HUES48 (cell line): ENCODE measurements around the gene UTP20.

Source experiments
- H3K27ac ChIP-seq: one replicate; pipeline ENCODE4 v1.7.0; 2013; ENCODE audit warnings: low read depth, low read length, inconsistent platforms
- H3K27me3 ChIP-seq: 2 replicates; pipeline ENCODE4 v1.6.1; 2013; ENCODE audit warnings: mild to moderate bottlenecking, low read length; ENCODE audit not compliant: control insufficient read depth, insufficient read depth
- H3K36me3 ChIP-seq: 2 replicates; pipeline ENCODE4 v1.6.1; 2013; ENCODE audit warnings: low read length; ENCODE audit not compliant: control insufficient read depth, insufficient read depth
- H3K4me1 ChIP-seq: 2 replicates; pipeline ENCODE4 v1.6.1; 2013; ENCODE audit warnings: mild to moderate bottlenecking, low read length; ENCODE audit not compliant: control insufficient read depth, insufficient read depth
- H3K4me3 ChIP-seq: 2 replicates; pipeline ENCODE4 v1.5.1; 2013; ENCODE audit warnings: mild to moderate bottlenecking, low read depth, low read length
- H3K9ac ChIP-seq: 2 replicates; pipeline ENCODE4 v1.6.1; 2013; ENCODE audit warnings: mild to moderate bottlenecking, low read depth, low read length, moderate library complexity
- H3K9me3 ChIP-seq: 2 replicates; pipeline ENCODE4 v1.6.1; 2013; ENCODE audit warnings: low read length; ENCODE audit not compliant: control insufficient read depth, insufficient read depth

Gene UTP20

DNA sequence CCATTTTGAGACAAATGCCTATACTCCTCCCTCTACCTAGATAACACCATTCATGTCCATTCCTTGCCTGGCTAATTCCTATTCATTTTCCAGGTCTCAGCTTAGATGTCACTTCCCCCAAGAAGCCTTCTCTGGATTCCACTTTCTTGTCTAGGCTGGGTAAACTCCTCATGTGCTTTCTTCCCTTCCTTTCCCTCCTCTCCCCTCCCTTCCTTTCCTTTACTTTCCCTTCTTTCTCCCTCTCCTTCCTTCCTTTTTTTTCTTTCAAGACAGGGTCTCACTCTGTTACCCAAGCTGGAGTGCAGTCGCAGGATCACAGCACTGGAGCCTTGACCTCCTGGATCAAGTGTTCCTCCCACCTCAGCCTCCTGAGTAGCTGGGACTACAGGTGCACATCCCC is 3.5 kb upstream of the UTP20 start:
- no peak overlapping the region for H3K27ac ChIP-seq
- no peaks in the 10 kb centered on the region for H3K27me3 ChIP-seq
- no peaks in the 10 kb centered on the region for H3K9me3 ChIP-seq
- H3K9ac ChIP-seq = no peak overlapping the region
- no peaks in the 10 kb centered on the region for H3K4me1 ChIP-seq
- H3K36me3 ChIP-seq = no peaks in the 10 kb centered on the region
- H3K4me3 ChIP-seq = no peak overlapping the region

DNA sequence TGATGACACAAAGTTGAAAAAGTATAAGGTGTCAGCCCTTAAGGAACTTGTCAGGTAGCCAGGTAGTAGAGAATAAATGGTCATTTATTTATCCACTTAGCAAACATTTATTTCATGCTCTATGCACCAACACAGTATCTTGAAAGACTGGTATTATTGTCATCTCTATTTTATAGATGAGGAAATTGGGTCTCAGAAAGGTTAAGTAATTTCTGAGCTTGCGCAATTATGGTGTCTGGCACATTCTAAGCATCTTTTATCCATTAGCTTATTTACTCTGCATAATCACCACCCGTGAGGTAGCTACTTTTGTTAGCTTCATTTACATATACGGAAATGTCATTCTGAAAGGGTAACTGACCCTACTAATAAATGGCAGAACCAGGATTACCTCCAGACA is 2.5 kb upstream of the UTP20 start:
- H3K36me3 ChIP-seq = peaks cover 8% of the 10 kb centered on the region
- H3K27me3 ChIP-seq = no peaks in the 10 kb centered on the region
- H3K9ac ChIP-seq = no peak overlapping the region
- no peaks in the 10 kb centered on the region for H3K4me1 ChIP-seq
- H3K27ac ChIP-seq = no peak overlapping the region
- H3K4me3 ChIP-seq = no peak overlapping the region
- H3K9me3 ChIP-seq = no peaks in the 10 kb centered on the region

DNA sequence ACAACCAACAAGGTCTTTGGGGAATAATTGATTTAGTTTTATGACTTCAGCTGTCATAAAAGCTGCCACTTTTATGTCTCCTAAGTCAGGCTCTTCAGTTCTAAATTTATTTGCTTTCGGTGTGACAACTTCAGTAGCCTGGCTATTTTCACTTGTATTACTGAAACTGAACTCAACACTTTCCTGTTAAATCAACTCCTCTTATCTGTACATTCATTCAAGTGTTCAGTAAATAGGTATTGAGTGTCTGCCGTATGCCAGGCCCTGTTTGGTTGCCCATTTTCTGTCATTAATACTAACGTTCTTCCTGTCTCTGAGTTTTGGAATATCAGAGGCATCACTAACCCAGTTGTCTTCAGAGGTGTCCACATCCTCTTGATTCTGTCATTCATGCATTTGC is 7.5 kb downstream of the UTP20 start:
- no peak overlapping the region for H3K9ac ChIP-seq
- H3K4me1 ChIP-seq = no peaks in the 10 kb centered on the region
- no peak overlapping the region for H3K4me3 ChIP-seq
- H3K27me3 ChIP-seq = no peaks in the 10 kb centered on the region
- no peaks in the 10 kb centered on the region for H3K9me3 ChIP-seq
- no peak overlapping the region for H3K27ac ChIP-seq
- peaks cover 97% of the 10 kb centered on the region for H3K36me3 ChIP-seq

DNA sequence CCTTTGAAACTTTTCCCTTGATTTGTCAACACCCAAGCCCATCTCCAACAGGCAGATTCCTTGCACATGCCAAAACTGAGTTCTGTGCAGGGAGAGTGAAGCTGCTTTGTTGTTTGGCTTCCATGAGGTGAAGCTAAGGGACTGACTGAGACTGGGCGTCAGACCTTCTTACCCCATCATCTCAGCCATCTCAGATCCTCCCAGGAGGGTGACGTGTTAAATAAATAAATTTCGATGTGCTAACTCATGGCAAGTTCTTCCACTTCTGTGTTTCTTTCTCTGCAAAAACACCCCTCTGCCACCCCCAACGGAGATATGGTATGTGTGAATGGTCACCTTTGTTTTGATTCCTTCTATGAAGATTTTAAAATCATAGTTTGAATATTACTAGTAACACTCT is 17.8 kb downstream of the UTP20 start:
- H3K9me3 ChIP-seq = no peaks in the 10 kb centered on the region
- peaks cover 90% of the 10 kb centered on the region for H3K36me3 ChIP-seq
- no peak overlapping the region for H3K4me3 ChIP-seq
- no peak overlapping the region for H3K27ac ChIP-seq
- no peak overlapping the region for H3K9ac ChIP-seq
- no peaks in the 10 kb centered on the region for H3K4me1 ChIP-seq
- H3K27me3 ChIP-seq = no peaks in the 10 kb centered on the region

DNA sequence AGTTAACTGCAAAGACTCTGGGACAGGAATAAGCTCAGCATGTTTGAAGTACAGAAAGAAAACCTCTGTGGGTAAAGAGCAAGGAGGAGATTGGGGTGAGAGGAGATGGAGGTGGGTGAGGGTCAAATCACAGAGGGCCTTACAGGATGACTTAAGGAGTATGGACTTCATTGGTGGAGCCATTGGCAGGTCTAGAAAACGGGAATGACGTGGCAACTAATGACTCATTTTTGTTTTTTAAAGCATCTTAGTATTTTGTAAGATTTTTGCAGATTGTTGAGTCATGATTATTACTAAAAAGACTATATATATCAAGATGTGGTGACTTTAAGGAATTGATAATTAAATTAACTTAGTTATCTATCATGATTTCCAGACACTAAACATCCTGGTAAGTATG is 18.5 kb downstream of the UTP20 start:
- Histone ChIP-seq H3K27ac (no peak overlapping the region), H3K4me1 (no peaks in the 10 kb centered on the region), H3K27me3 (no peaks in the 10 kb centered on the region), H3K4me3 (no peak overlapping the region), H3K36me3 (peaks cover 90% of the 10 kb centered on the region), H3K9ac (no peak overlapping the region), H3K9me3 (no peaks in the 10 kb centered on the region)

DNA sequence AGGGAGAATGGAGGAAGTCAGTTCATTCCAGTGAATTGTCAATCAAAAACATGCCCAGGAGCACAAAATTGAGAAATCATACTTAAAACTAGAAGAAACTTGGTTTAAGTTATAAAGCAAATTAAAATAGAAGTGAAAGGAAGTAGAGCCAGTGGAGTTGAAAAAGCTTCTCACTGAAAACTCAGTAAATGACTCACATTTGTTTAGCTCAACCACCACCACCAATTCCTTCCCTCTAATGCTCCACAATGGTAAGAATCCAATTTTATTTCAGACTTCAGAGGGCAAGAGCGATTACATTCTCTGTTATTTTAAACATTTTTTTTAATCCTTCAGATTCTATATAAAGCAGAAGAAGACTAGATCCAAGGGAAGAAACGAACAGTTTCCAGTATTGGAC is 19.4 kb downstream of the UTP20 start:
- H3K36me3 ChIP-seq = peaks cover 92% of the 10 kb centered on the region
- no peak overlapping the region for H3K9ac ChIP-seq
- H3K9me3 ChIP-seq = no peaks in the 10 kb centered on the region
- H3K27ac ChIP-seq = no peak overlapping the region
- H3K4me3 ChIP-seq = no peak overlapping the region
- H3K4me1 ChIP-seq = no peaks in the 10 kb centered on the region
- H3K27me3 ChIP-seq = no peaks in the 10 kb centered on the region

DNA sequence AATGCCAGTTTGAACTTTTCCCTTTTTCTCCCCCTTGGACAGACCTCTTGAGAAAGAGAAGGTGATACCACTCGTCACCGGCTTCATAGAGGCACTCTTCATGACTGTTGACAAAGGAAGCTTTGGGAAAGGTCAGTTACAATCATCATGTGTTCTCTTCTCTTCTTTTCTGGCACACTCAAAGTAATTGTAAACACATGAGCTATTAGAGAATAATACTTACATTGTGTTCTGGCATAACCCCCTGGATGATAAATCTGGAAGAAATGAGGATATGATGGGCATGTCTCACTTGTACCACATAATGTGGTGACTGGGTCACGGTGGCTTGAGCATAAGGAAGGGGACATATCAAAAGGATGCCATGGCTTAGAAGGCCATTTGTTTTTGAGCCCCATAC is 20.0 kb downstream of the UTP20 start:
- no peak overlapping the region for H3K27ac ChIP-seq
- H3K27me3 ChIP-seq = no peaks in the 10 kb centered on the region
- H3K36me3 ChIP-seq = peaks cover 92% of the 10 kb centered on the region

DNA sequence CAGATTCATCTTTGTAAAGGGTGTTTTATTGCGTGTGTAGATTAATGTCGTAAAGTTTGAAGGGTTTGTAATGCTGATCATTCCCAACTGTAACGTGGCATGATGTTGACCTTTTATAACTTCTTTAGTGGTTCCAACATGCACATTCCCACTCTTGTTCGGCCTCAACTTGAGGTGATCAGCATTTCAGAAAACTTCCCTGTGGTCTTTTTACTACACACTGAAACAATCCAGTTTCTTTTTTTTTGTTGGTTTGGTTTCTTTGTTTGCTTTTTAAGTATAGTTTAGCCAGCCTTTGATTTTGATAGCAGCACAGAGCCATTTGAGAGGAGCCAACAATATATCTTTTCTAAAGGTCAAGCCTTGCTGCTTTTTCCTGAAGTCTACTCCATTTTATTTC is 22.8 kb downstream of the UTP20 start:
- Histone ChIP-seq H3K9ac (no peak overlapping the region), H3K4me1 (no peaks in the 10 kb centered on the region), H3K9me3 (no peaks in the 10 kb centered on the region), H3K27me3 (no peaks in the 10 kb centered on the region), H3K27ac (no peak overlapping the region), H3K36me3 (peaks cover 96% of the 10 kb centered on the region), H3K4me3 (no peak overlapping the region)

More for the DNA sequence above, 20.0 kb downstream of the UTP20 start:
- H3K4me3 ChIP-seq = no peak overlapping the region
- no peaks in the 10 kb centered on the region for H3K4me1 ChIP-seq
- H3K9ac ChIP-seq = no peak overlapping the region
- no peaks in the 10 kb centered on the region for H3K9me3 ChIP-seq

DNA sequence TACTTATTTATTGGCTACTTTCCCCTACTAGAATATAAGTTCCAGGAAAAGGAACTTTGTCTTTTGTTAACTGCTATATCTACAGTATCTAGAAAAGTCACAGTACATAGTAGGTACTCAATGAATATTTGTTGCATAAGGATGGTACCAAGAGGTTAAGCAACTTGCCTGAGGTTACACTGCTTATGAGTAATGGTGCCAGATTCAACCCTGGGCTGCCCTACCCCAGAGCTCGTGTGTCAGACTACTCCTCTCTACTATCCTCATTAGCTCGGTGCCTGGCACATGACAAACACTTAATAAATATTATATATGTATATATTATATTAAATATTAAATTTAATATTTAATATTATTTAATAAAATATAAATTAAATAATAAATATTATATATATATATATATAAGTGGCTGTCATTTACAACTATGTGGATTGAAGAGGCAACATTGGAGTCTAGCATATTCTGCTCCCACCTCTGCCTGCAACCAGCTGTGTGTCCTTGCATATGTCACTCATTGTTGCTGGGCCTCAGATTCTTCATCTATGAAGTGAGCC is 25.4 kb downstream of the UTP20 start:
- Histone ChIP-seq H3K9me3 (no peaks in the 10 kb centered on the region), H3K27me3 (no peaks in the 10 kb centered on the region), H3K9ac (no peak overlapping the region), H3K27ac (no peak overlapping the region), H3K36me3 (peaks cover 96% of the 10 kb centered on the region), H3K4me1 (no peaks in the 10 kb centered on the region), H3K4me3 (no peak overlapping the region)

DNA sequence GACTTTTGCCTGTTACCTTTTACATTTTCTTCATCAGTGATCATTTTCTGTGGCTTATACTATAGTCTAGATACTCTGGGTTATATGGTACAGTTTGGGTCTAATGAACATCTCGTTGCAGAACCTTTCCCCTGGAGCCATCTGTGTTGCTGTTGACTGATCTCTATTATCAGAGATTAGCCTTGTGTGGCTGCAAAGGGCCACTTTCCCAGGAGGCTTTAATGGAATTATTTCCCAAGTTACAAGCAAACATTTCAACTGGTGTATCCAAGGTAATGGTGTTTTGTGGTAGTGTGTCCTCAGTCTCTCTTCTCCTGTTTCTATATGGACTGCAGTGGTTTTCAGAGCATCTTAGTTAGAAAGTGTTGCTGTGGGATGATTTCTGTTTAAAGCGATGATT is 25.9 kb downstream of the UTP20 start:
- H3K4me3 ChIP-seq = no peak overlapping the region
- H3K9ac ChIP-seq = no peak overlapping the region
- no peaks in the 10 kb centered on the region for H3K27me3 ChIP-seq
- H3K9me3 ChIP-seq = no peaks in the 10 kb centered on the region
- no peak overlapping the region for H3K27ac ChIP-seq
- peaks cover 96% of the 10 kb centered on the region for H3K36me3 ChIP-seq
- H3K4me1 ChIP-seq = no peaks in the 10 kb centered on the region

DNA sequence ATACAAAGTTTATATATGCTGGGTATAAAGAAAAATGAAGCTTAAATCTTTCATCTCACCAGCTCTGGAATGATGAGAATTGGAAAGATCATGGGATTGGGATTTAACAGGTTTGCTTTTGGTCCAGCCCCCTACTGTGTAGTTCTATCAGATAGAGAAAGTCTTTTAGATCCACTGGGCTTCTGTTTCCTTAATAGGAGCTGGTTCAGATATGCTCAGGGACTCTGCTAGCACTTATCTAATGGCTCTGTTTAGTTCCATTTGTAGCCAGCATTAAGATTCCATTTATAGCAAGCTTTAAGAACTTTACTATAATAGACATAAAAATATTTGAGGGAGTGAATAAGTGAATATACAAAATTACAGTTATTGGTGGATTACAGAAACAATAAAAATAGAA is 42.6 kb downstream of the UTP20 start:
- H3K27ac ChIP-seq = no peak overlapping the region
- no peak overlapping the region for H3K9ac ChIP-seq
- H3K4me3 ChIP-seq = no peak overlapping the region
- H3K9me3 ChIP-seq = no peaks in the 10 kb centered on the region
- H3K4me1 ChIP-seq = no peaks in the 10 kb centered on the region
- H3K36me3 ChIP-seq = peaks cover 94% of the 10 kb centered on the region
- no peaks in the 10 kb centered on the region for H3K27me3 ChIP-seq

DNA sequence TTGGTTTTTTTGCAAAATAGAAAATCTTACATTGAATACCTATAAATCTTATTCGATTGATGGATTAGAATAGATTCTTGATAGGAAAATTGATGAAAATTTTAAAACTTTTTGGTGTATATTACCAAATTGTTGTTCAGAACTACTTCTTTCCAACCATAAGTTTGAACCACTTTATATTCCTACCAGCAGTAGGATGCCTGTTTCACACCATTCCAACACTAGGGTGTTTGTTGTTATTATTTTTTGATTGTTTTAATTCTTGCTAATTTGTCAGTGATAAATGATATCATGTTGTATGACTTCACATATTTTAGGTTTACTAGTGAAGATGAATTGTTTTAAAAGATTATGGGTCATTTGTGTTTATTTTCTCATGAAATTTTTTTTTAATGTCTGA is 43.4 kb downstream of the UTP20 start:
- no peak overlapping the region for H3K4me3 ChIP-seq
- H3K4me1 ChIP-seq = no peaks in the 10 kb centered on the region
- no peak overlapping the region for H3K9ac ChIP-seq
- peaks cover 94% of the 10 kb centered on the region for H3K36me3 ChIP-seq
- H3K27me3 ChIP-seq = no peaks in the 10 kb centered on the region
- no peak overlapping the region for H3K27ac ChIP-seq
- H3K9me3 ChIP-seq = no peaks in the 10 kb centered on the region
